Endothelial cell of umbilical vein (primary cell): ENCODE results near the gene ZIM2.

Source experiments
- EZH2 ChIP-seq: IDR thresholded peaks from 2 replicates; pipeline ENCODE4 v1.6.1; 2012; ENCODE audit warnings: borderline replicate concordance, low read depth, mild to moderate bottlenecking, moderate library complexity, low read length, inconsistent platforms; ENCODE audit not compliant: severe bottlenecking
- JUN ChIP-seq: IDR thresholded peaks from 2 replicates; pipeline ENCODE4 v1.6.1; 2011; ENCODE audit warnings: borderline replicate concordance, low read depth; ENCODE audit not compliant: insufficient read length, insufficient read depth
- MYC ChIP-seq: IDR thresholded peaks from one replicate; pipeline ENCODE4 v1.6.1; 2011; ENCODE audit warnings: mild to moderate bottlenecking, low read depth, low read length
- POLR2A ChIP-seq: IDR thresholded peaks from 2 replicates; pipeline ENCODE4 v1.6.1; 2012; ENCODE audit warnings: low read depth, mild to moderate bottlenecking, control low read depth, low read length
- POLR2AphosphoS5 ChIP-seq: IDR thresholded peaks from 2 replicates; pipeline ENCODE4 v1.6.1; 2012; ENCODE audit warnings: low read depth, mild to moderate bottlenecking, control low read depth, low read length, moderate library complexity; ENCODE audit not compliant: insufficient read depth
- TF ChIP-seq, protein P1 (sequence below), 2 donors: IDR thresholded peaks; 1 replicate in 1 of 2; 2 replicates in 1 of 2; pipeline ENCODE4 v1.5.1; 2011; ENCODE audit warnings: low read length in 2 of 2, mild to moderate bottlenecking in 2 of 2, moderate library complexity in 2 of 2, control low read depth in 1 of 2, inconsistent platforms in 1 of 2, low read depth in 1 of 2; ENCODE audit not compliant: insufficient read depth in 1 of 2; ENCODE audit errors: extremely low read depth in 1 of 2
- TF ChIP-seq, protein P2 (sequence below): IDR thresholded peaks from 2 replicates; pipeline ENCODE4 v1.6.1; 2011; ENCODE audit not compliant: insufficient read depth, insufficient read length

DNA sequence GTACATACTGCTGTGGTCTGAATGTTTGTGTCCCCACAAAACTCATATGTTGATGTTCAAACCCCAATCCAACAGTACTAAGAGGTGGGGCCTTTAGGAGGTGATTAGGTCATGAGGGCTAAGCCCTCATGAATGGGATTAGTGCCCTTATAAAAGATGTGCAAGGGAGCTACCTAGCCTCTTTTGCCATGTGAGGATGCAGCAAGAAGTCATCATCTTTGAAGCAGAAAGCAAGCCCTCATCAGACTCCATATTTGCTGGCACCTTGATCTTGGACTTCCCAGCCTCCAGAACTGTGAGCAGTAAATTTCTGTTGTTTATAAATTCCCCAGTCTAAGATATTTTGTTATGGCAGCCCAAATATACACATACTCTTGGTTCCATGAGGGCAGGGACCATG lies 33.9 kb downstream of the ZIM2 start:
- TF ChIP-seq, protein P1, sequence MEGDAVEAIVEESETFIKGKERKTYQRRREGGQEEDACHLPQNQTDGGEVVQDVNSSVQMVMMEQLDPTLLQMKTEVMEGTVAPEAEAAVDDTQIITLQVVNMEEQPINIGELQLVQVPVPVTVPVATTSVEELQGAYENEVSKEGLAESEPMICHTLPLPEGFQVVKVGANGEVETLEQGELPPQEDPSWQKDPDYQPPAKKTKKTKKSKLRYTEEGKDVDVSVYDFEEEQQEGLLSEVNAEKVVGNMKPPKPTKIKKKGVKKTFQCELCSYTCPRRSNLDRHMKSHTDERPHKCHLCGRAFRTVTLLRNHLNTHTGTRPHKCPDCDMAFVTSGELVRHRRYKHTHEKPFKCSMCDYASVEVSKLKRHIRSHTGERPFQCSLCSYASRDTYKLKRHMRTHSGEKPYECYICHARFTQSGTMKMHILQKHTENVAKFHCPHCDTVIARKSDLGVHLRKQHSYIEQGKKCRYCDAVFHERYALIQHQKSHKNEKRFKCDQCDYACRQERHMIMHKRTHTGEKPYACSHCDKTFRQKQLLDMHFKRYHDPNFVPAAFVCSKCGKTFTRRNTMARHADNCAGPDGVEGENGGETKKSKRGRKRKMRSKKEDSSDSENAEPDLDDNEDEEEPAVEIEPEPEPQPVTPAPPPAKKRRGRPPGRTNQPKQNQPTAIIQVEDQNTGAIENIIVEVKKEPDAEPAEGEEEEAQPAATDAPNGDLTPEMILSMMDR (IDR thresholded peaks at IDR 0.05; ENCODE audit: extremely low read depth in 1 of 2, insufficient read depth in 1 of 2, low read depth in 1 of 2, low read length in 2 of 2) = no peak
- TF ChIP-seq EZH2 (no peak), POLR2A (no peak), JUN (no peak), POLR2AphosphoS5 (no peak), MYC (no peak)
- TF ChIP-seq, protein P2, sequence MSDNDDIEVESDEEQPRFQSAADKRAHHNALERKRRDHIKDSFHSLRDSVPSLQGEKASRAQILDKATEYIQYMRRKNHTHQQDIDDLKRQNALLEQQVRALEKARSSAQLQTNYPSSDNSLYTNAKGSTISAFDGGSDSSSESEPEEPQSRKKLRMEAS = no peak
